SH-SY5Y (cell line): ENCODE data around the gene STRBP.

Experiments
- GATA2 ChIP-seq: IDR thresholded peaks from 2 replicates; pipeline ENCODE4 v1.6.1; 2011; ENCODE audit warnings: mild to moderate bottlenecking, low read depth, low read length
- GATA3 ChIP-seq: IDR thresholded peaks from 2 replicates; pipeline ENCODE4 v1.6.1; 2011; ENCODE audit warnings: low read depth, mild to moderate bottlenecking, low read length, moderate library complexity

The STRBP gene

GRCh38 chr9:123093141-123093540 is 175.2 kb downstream of the STRBP start:
- TF ChIP-seq GATA3 (no peak), GATA2 (no peak)

- TF ChIP-seq GATA3 (no peak), GATA2 (no peak)
Measured at GRCh38 chr9:123091459-123091858, 176.9 kb downstream of the STRBP start.

- TF ChIP-seq GATA2, result no peak
- no peak for TF ChIP-seq GATA3
Measured at GRCh38 chr9:123090956-123091355, 177.4 kb downstream of the STRBP start.

- TF ChIP-seq GATA2, result no peak
Measured at GRCh38 chr9:123090198-123090896, 178.0 kb downstream of the STRBP start.

GRCh38 chr9:123089790-123090189 is 178.6 kb downstream of the STRBP start:
- TF ChIP-seq GATA3 (no peak), GATA2 (no peak)

GRCh38 chr9:123089040-123089439 is 179.3 kb downstream of the STRBP start:
- TF ChIP-seq GATA3, result no peak
- TF ChIP-seq GATA2, result no peak

GRCh38 chr9:123087359-123087888 is 181.0 kb downstream of the STRBP start:
- TF ChIP-seq GATA3 (no peak), GATA2 (no peak)

GRCh38 chr9:123085916-123086315 is 182.5 kb downstream of the STRBP start:
- TF ChIP-seq GATA3, result no peak
- TF ChIP-seq GATA2, result no peak

- TF ChIP-seq GATA2, result no peak
- no peak for TF ChIP-seq GATA3
Measured at GRCh38 chr9:123084256-123084655, 184.1 kb downstream of the STRBP start.

- TF ChIP-seq GATA2 (no peak), GATA3 (no peak)
Measured at GRCh38 chr9:123083680-123084079, 184.7 kb downstream of the STRBP start.

- TF ChIP-seq GATA3 (no peak), GATA2 (no peak)
Measured at GRCh38 chr9:123081824-123082223, 186.6 kb downstream of the STRBP start.

GRCh38 chr9:123080444-123080843 is 187.9 kb downstream of the STRBP start:
- TF ChIP-seq GATA2 (no peak), GATA3 (no peak)

GRCh38 chr9:123074628-123075027 is 193.8 kb downstream of the STRBP start:
- TF ChIP-seq GATA2 (no peak), GATA3 (no peak)

GRCh38 chr9:123073991-123074422 is 194.4 kb downstream of the STRBP start:
- TF ChIP-seq GATA2 (no peak), GATA3 (no peak)

GRCh38 chr9:123073441-123073840 is 194.9 kb downstream of the STRBP start:
- TF ChIP-seq GATA3 (no peak), GATA2 (no peak)

GRCh38 chr9:123072407-123072995 is 195.9 kb downstream of the STRBP start:
- TF ChIP-seq GATA3, result no peak
- no peak for TF ChIP-seq GATA2
